ENCODE data around the gene MT2A.

DNA sequence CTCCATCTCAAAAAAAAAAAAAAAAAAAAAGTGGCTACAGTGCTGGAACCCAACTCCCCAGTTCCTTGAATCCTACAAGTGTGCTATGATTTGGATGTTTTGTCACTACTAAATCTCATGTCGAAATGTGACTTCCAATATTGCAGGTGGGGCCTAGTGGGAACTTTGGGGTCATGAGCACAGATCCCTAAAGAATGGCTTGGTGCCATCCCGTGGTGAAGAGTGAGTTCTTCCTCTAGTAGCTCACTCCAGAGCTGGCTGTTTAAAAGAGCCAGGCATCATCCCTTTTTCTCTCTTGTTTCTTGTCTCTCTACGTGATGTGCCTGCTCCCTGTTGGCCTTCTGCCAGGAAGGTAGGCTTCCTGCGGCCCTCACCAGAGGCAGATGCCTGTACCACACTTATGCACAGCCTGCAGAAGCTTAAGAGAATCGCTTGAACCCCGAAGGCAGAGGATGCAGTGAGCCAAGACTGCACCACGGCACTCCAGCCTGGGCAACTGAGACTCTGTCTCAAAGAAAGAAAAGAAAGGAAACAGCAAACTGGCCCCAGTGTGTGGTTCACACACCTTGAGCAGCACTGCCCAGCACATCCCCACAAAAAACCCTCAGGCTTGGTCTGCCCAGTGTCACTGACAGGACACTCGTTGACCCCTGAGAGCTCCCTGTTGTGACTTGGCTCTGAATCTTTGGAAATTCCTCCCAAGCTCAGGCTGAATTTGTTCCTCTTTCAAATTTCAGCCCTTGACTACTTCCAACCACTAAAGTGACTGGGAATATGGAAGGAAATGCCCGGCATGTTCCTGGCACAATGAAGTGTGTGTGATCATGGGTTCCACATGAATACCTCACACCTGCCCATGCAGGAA, 20.3 kb downstream of the MT2A start:
- TF ChIP-seq, protein P1, sequence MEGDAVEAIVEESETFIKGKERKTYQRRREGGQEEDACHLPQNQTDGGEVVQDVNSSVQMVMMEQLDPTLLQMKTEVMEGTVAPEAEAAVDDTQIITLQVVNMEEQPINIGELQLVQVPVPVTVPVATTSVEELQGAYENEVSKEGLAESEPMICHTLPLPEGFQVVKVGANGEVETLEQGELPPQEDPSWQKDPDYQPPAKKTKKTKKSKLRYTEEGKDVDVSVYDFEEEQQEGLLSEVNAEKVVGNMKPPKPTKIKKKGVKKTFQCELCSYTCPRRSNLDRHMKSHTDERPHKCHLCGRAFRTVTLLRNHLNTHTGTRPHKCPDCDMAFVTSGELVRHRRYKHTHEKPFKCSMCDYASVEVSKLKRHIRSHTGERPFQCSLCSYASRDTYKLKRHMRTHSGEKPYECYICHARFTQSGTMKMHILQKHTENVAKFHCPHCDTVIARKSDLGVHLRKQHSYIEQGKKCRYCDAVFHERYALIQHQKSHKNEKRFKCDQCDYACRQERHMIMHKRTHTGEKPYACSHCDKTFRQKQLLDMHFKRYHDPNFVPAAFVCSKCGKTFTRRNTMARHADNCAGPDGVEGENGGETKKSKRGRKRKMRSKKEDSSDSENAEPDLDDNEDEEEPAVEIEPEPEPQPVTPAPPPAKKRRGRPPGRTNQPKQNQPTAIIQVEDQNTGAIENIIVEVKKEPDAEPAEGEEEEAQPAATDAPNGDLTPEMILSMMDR (conservative IDR thresholded peaks at IDR 0.05 in 1 of 2, IDR thresholded peaks at IDR 0.05 in 1 of 2; ENCODE audit: extremely low read depth in 1 of 2, insufficient read depth in 1 of 2, low read depth in 1 of 2, low read length in 2 of 2), result no peak
- TF ChIP-seq EZH2 (IDR thresholded peaks at IDR 0.05; ENCODE audit: borderline replicate concordance, low read length), result no peak
